Endothelial cell (in vitro differentiated cells): ENCODE measurements around the gene FAT4. TPM values are rescaled to one million over a fixed set of nuclear protein-coding genes. Genes with fewer than 3 reads are reported as not detected.

Source experiments
- DNase-seq: peaks from one replicate; pipeline ENCODE4 v3.0.0; 2021; ENCODE audit warnings: low spot score
- H3K27ac Mint-ChIP-seq: one replicate; pipeline ENCODE4 v1.8.0; 2021; ENCODE audit warnings: mixed read lengths, inconsistent platforms; ENCODE audit not compliant: unreplicated experiment
- H3K27me3 Mint-ChIP-seq: one replicate; pipeline ENCODE4 v1.8.0; 2021; ENCODE audit warnings: mild to moderate bottlenecking, moderate library complexity, mixed read lengths, inconsistent platforms; ENCODE audit not compliant: unreplicated experiment
- H3K36me3 Mint-ChIP-seq: one replicate; pipeline ENCODE4 v1.8.0; 2021; ENCODE audit warnings: mild to moderate bottlenecking, low read depth, mixed read lengths, inconsistent platforms; ENCODE audit not compliant: unreplicated experiment
- H3K4me1 Mint-ChIP-seq: one replicate; pipeline ENCODE4 v1.8.0; 2021; ENCODE audit warnings: mild to moderate bottlenecking, mixed read lengths, inconsistent platforms; ENCODE audit not compliant: unreplicated experiment
- H3K4me3 Mint-ChIP-seq: one replicate; pipeline ENCODE4 v1.8.0; 2021; ENCODE audit warnings: mild to moderate bottlenecking, mixed read lengths, inconsistent platforms; ENCODE audit not compliant: unreplicated experiment
- H3K9me3 Mint-ChIP-seq: one replicate; pipeline ENCODE4 v1.8.0; 2021; ENCODE audit warnings: mixed read lengths, inconsistent platforms; ENCODE audit not compliant: unreplicated experiment
- total RNA-seq: library from RNA; stranded (reverse); fragmentation: NEBNext Ultra II Directional; extraction: Animal tissue kit (Norgen Biotek cat#: 25700); gene quantifications from one replicate; pipeline ENCODE4 v1.2.1, GENCODE V29; 2021; ENCODE audit not compliant: unreplicated experiment
- TF ChIP-seq, protein P1 (sequence below): fragments of 200-600 bp; sonication (generic); IDR thresholded peaks from one replicate; pipeline ENCODE4 v1.5.0; 2021; ENCODE audit warnings: antibody characterized with exemption; ENCODE audit not compliant: unreplicated experiment

FAT4 gene
- total RNA-seq, 1 donor from 2014 or later = 92.8 TPM

DNA sequence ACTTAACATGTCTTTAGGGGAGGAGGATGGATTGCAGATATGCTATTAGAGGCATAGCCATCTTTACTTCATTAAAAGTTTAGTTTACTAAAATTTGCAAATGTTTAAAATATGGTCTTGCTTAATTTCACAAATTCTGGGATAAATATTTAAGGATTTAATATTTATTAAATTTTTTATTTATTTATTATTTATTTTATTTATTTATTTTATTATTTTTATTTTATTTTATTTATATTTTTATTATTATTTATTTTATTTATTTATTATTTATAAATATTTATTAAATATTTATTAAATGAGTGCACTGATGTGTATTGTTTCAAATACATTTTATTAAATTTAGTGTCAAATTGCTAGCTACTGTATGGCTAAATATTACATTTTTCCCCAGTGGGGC, 46.0 kb downstream of the FAT4 start:
- Mint-ChIP-seq H3K27ac (no peak overlapping the region), H3K9me3 (no peaks in the 10 kb centered on the region), H3K4me1 (peaks cover 20% of the 10 kb centered on the region), H3K27me3 (peaks cover 2% of the 10 kb centered on the region), H3K4me3 (no peak overlapping the region), H3K36me3 (peaks cover 12% of the 10 kb centered on the region)
- TF ChIP-seq, protein P1, sequence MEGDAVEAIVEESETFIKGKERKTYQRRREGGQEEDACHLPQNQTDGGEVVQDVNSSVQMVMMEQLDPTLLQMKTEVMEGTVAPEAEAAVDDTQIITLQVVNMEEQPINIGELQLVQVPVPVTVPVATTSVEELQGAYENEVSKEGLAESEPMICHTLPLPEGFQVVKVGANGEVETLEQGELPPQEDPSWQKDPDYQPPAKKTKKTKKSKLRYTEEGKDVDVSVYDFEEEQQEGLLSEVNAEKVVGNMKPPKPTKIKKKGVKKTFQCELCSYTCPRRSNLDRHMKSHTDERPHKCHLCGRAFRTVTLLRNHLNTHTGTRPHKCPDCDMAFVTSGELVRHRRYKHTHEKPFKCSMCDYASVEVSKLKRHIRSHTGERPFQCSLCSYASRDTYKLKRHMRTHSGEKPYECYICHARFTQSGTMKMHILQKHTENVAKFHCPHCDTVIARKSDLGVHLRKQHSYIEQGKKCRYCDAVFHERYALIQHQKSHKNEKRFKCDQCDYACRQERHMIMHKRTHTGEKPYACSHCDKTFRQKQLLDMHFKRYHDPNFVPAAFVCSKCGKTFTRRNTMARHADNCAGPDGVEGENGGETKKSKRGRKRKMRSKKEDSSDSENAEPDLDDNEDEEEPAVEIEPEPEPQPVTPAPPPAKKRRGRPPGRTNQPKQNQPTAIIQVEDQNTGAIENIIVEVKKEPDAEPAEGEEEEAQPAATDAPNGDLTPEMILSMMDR = no peak
- DNase-seq = no peak
